Measurements from ENCODE around the gene DEFB113. TPM values are rescaled to one million over a fixed set of nuclear protein-coding genes. Genes with fewer than 3 reads are reported as not detected.

Gene DEFB113, protein sequence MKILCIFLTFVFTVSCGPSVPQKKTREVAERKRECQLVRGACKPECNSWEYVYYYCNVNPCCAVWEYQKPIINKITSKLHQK
- not detected for total RNA-seq

DNA sequence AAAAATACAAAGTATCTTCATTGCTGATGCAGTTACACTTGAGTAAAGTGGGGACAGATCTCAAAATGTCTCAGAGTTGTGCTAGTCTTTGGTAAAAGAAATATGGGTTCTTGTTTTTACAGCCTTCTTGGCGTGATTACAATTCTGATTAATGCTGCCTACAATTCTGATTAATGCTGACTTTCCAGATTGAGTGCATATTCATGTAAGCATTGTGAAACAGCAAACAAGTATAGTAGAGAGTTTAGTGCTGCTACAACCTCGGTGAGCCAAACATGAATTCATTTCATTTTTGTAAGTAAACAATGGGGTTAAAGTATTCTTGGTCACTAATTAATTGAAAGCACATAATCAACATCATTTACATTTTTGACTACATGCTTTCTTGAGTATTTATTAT, at the start of gene DEFB113:
Gene DEFB113 (minus strand): TSS at position 21 of the 400 bp plus-strand sequence. CDS start 0 bp downstream, at position 21.
- H3K36me3 Mint-ChIP-seq (ENCODE audit: insufficient read depth) = no peaks in the 10 kb centered on the region
- H3K27me3 Mint-ChIP-seq (ENCODE audit: low read depth) = no peaks in the 10 kb centered on the region
- H3K4me3 Mint-ChIP-seq = no peak within 1 kb of the TSS
- no peak for DNase-seq
- H3K4me1 Mint-ChIP-seq (ENCODE audit: low read depth) = no peaks in the 10 kb centered on the region
- H3K9me3 Mint-ChIP-seq = no peaks in the 10 kb centered on the region
- no peak for ATAC-seq

DNA sequence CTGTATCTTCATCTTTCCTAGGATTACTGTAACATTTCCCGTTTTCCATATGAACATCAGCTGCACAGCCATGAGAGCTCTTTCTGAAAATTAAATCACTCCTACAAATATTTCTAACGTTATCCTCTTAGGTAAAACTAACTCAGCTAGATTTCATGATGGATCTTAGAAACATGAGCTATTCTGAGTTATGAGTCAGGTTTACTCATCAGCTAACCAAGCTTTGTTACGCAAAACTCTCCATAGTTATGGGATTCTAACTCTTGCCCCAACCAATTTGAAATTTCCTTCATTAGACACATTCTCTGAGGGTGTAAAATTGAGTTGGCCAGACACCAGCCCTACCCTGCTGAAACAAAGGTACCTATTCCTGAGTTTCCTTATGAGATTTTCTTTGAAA, 38.4 kb upstream of the DEFB113 start:
- H3K9me3 Mint-ChIP-seq = no peaks in the 10 kb centered on the region
- H3K4me1 Mint-ChIP-seq (ENCODE audit: low read depth) = no peaks in the 10 kb centered on the region
- DNase-seq (no peak), ATAC-seq (no peak)
- no peaks in the 10 kb centered on the region for H3K27me3 Mint-ChIP-seq (ENCODE audit: low read depth)
- H3K36me3 Mint-ChIP-seq (ENCODE audit: insufficient read depth) = no peaks in the 10 kb centered on the region
- H3K4me3 Mint-ChIP-seq = no peak overlapping the region

DNA sequence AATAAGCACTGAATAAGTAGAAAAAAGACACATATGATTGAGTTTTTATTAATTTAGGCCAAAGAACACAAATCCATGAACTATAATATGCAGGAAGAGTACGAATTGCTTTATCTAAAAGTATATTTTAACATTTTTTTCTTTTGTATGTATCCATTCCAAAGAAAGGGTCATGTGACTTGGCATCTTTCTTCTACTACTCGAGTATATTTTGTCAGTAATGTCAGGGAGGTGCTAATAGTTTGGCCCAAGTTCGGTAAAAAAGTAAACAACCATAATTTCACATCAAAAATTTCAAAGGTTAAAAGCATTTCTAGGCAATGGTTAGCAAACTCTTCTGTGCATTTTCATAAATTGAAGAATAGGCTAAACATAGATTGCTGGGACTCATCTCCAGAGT, 33.7 kb upstream of the DEFB113 start:
- Mint-ChIP-seq H3K27me3 (ENCODE audit: low read depth) (no peaks in the 10 kb centered on the region), H3K4me1 (ENCODE audit: low read depth) (no peaks in the 10 kb centered on the region), H3K4me3 (no peak overlapping the region), H3K36me3 (ENCODE audit: insufficient read depth) (no peaks in the 10 kb centered on the region), H3K9me3 (no peaks in the 10 kb centered on the region)
- ATAC-seq (no peak), DNase-seq (no peak)

- Mint-ChIP-seq H3K4me1 (ENCODE audit: low read depth) (no peaks in the 10 kb centered on the region), H3K4me3 (no peak overlapping the region), H3K36me3 (ENCODE audit: insufficient read depth) (no peaks in the 10 kb centered on the region), H3K9me3 (peaks cover 7% of the 10 kb centered on the region), H3K27me3 (ENCODE audit: low read depth) (no peaks in the 10 kb centered on the region)
- DNase-seq (no peak), ATAC-seq (no peak)
Observed at GRCh38 chr6:49995278-49995677, 25.9 kb upstream of the DEFB113 start.

GRCh38 chr6:49988900-49989299, 19.5 kb upstream of the DEFB113 start:
- H3K4me1 Mint-ChIP-seq (ENCODE audit: low read depth) = no peaks in the 10 kb centered on the region
- ATAC-seq = no peak
- H3K36me3 Mint-ChIP-seq (ENCODE audit: insufficient read depth) = no peaks in the 10 kb centered on the region
- peaks cover 7% of the 10 kb centered on the region for H3K9me3 Mint-ChIP-seq
- no peak overlapping the region for H3K4me3 Mint-ChIP-seq
- DNase-seq = no peak
- H3K27me3 Mint-ChIP-seq (ENCODE audit: low read depth) = no peaks in the 10 kb centered on the region

DNA sequence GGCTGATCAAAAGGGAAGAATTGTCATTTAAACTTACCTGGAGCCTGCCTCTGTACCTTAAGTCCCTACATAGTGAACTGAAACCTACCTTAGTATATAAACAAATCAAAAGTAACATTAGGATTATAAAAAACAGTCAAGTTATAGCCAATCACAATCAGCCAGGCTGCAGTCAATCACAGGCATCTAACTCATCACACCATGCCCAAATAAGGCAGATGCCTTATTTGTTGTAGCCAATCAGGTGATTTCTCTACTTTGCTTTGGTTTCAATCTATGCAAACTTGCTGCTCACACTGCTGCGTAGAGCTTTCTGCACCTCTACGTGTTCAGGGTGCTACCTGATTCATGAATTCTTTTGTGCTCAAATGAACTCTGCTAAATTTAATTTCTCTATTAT, 18.3 kb upstream of the DEFB113 start:
- Mint-ChIP-seq H3K9me3 (peaks cover 7% of the 10 kb centered on the region), H3K4me3 (no peak overlapping the region), H3K4me1 (ENCODE audit: low read depth) (no peaks in the 10 kb centered on the region), H3K27me3 (ENCODE audit: low read depth) (no peaks in the 10 kb centered on the region), H3K36me3 (ENCODE audit: insufficient read depth) (no peaks in the 10 kb centered on the region)
- DNase-seq = no peak
- ATAC-seq = no peak

GRCh38 chr6:49986551-49986950, 17.1 kb upstream of the DEFB113 start:
- Mint-ChIP-seq H3K4me1 (ENCODE audit: low read depth) (no peaks in the 10 kb centered on the region), H3K27me3 (ENCODE audit: low read depth) (no peaks in the 10 kb centered on the region), H3K9me3 (peaks cover 7% of the 10 kb centered on the region), H3K4me3 (no peak overlapping the region), H3K36me3 (ENCODE audit: insufficient read depth) (no peaks in the 10 kb centered on the region)
- DNase-seq = no peak
- no peak for ATAC-seq

DNA sequence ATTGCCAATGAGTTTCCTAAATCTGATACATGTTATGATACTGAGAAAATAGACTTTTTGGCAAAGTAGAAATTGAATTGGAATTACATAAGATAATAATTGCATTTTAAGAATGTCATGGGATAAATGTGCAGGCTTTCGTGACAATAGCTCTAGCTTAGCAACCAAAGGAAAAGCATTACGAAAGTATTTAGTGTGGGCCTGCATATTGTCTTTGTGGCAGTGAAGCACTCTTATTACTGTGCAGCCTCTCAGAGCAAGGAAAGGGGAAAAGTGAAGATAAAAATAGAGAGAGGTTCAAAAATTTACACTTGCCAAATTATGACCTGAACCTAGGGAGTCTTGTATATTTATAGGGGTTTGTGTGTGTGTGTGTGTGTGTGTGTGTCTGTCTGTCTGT, 12.6 kb upstream of the DEFB113 start:
- H3K4me1 Mint-ChIP-seq (ENCODE audit: low read depth) = peaks cover 3% of the 10 kb centered on the region
- no peak overlapping the region for H3K4me3 Mint-ChIP-seq
- H3K27me3 Mint-ChIP-seq (ENCODE audit: low read depth) = no peaks in the 10 kb centered on the region
- ATAC-seq = no peak
- H3K9me3 Mint-ChIP-seq = peaks cover 3% of the 10 kb centered on the region
- no peak for DNase-seq
- H3K36me3 Mint-ChIP-seq (ENCODE audit: insufficient read depth) = no peaks in the 10 kb centered on the region

- no peak overlapping the region for H3K4me3 Mint-ChIP-seq
- ATAC-seq = peak in 1 of 2 donors; percentile 23
- H3K9me3 Mint-ChIP-seq = peaks cover 3% of the 10 kb centered on the region
- H3K4me1 Mint-ChIP-seq (ENCODE audit: low read depth) = peaks cover 3% of the 10 kb centered on the region
- H3K36me3 Mint-ChIP-seq (ENCODE audit: insufficient read depth) = no peaks in the 10 kb centered on the region
- DNase-seq = no peak
- no peaks in the 10 kb centered on the region for H3K27me3 Mint-ChIP-seq (ENCODE audit: low read depth)
Observed at GRCh38 chr6:49980898-49981297, 11.5 kb upstream of the DEFB113 start.

- Mint-ChIP-seq H3K36me3 (ENCODE audit: insufficient read depth) (no peaks in the 10 kb centered on the region), H3K9me3 (peaks cover 3% of the 10 kb centered on the region), H3K4me1 (ENCODE audit: low read depth) (peaks cover 3% of the 10 kb centered on the region), H3K4me3 (no peak overlapping the region), H3K27me3 (ENCODE audit: low read depth) (no peaks in the 10 kb centered on the region)
- DNase-seq = no peak
- no peak for ATAC-seq
Observed at GRCh38 chr6:49979584-49979983, 10.2 kb upstream of the DEFB113 start.

- Mint-ChIP-seq H3K9me3 (peaks cover 3% of the 10 kb centered on the region), H3K36me3 (ENCODE audit: insufficient read depth) (no peaks in the 10 kb centered on the region), H3K4me1 (ENCODE audit: low read depth) (peaks cover 3% of the 10 kb centered on the region), H3K4me3 (peak overlapping the region; percentile 35), H3K27me3 (ENCODE audit: low read depth) (no peaks in the 10 kb centered on the region)
- DNase-seq (no peak), ATAC-seq (no peak)
Observed at GRCh38 chr6:49978332-49979226, 9.2 kb upstream of the DEFB113 start.

GRCh38 chr6:49966823-49967222, 2.6 kb downstream of the DEFB113 start:
- Mint-ChIP-seq H3K27me3 (ENCODE audit: low read depth) (no peaks in the 10 kb centered on the region), H3K36me3 (ENCODE audit: insufficient read depth) (no peaks in the 10 kb centered on the region), H3K4me1 (ENCODE audit: low read depth) (no peaks in the 10 kb centered on the region), H3K9me3 (no peaks in the 10 kb centered on the region), H3K4me3 (no peak overlapping the region)
- ATAC-seq (no peak), DNase-seq (no peak)

- ATAC-seq = no peak
Observed at GRCh38 chr6:49966334-49966733, 3.1 kb downstream of the DEFB113 start.

DNA sequence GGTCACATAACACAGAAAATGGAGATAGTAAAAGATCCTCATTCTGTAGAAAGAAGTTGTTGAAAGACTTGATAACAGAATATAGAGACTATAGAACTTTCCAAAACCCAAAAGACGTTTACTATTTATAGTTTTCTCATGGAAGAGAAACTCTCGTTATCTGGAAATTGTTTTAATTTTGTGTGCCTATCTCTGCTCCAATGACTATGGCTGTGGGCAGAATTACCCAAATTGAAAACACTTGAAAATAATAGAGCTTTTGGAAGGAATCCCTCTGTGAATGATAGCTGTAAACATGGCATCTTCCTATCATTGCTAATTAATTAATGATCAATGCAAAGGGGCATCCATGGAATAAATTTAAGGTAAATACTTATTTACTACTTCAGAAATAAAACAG, 5.4 kb downstream of the DEFB113 start, which contains the start of gene DEFB114:
Gene DEFB114 (minus strand): TSS at position 101 of the 400 bp plus-strand sequence. CDS start 59 bp downstream, at position 42.
- H3K9me3 Mint-ChIP-seq = no peaks in the 10 kb centered on the region
- no peaks in the 10 kb centered on the region for H3K27me3 Mint-ChIP-seq (ENCODE audit: low read depth)
- H3K4me3 Mint-ChIP-seq = no peak within 1 kb of the TSS
- no peaks in the 10 kb centered on the region for H3K4me1 Mint-ChIP-seq (ENCODE audit: low read depth)
- ATAC-seq = no peak
- no peaks in the 10 kb centered on the region for H3K36me3 Mint-ChIP-seq (ENCODE audit: insufficient read depth)
- DNase-seq = no peak

More at GRCh38 chr6:49966334-49966733, 3.1 kb downstream of the DEFB113 start:
- Mint-ChIP-seq H3K4me1 (ENCODE audit: low read depth) (no peaks in the 10 kb centered on the region), H3K9me3 (no peaks in the 10 kb centered on the region), H3K4me3 (no peak overlapping the region), H3K27me3 (ENCODE audit: low read depth) (no peaks in the 10 kb centered on the region), H3K36me3 (ENCODE audit: insufficient read depth) (no peaks in the 10 kb centered on the region)
- DNase-seq = no peak

- Mint-ChIP-seq H3K9me3 (peaks cover 6% of the 10 kb centered on the region), H3K4me3 (no peak overlapping the region)
- no peak for ATAC-seq
Observed at GRCh38 chr6:49958180-49958579, 11.2 kb downstream of the DEFB113 start.

More at GRCh38 chr6:49958180-49958579, 11.2 kb downstream of the DEFB113 start:
- no peaks in the 10 kb centered on the region for H3K4me1 Mint-ChIP-seq (ENCODE audit: low read depth)
- no peaks in the 10 kb centered on the region for H3K27me3 Mint-ChIP-seq (ENCODE audit: low read depth)
- H3K36me3 Mint-ChIP-seq (ENCODE audit: insufficient read depth) = no peaks in the 10 kb centered on the region
- DNase-seq = no peak

All from activated T-cell treated with anti-CD3 and anti-CD28 coated beads, Interleukin-2, amount 50 U/mL, for 4 hours (primary cell).